Left lung (tissue), 10 donors: ENCODE measurements around the gene SERPINA4. TPM values are rescaled to one million over a fixed set of nuclear protein-coding genes. Genes with fewer than 3 reads are reported as not detected.

Experiments used
- ATAC-seq: fragments of 200-7000 bp; cut with Tn5 transposase; one replicate; pipeline ENCODE4 v1.9.1; 2020; ENCODE audit warnings: moderate library complexity
- DNase-seq, 4 donors: peaks; one replicate each; pipeline ENCODE4 v3.0.0-alpha.2; 2013 to 2020
- H3K27ac ChIP-seq, 2 donors: fragments of 200-600 bp; sonication (generic) in 1 of 2; one replicate each; pipeline versions ENCODE4 v1.5.0 to v1.8.0; 2020 to 2021
- H3K27me3 ChIP-seq, 2 donors: fragments of 200-600 bp; sonication (generic) in 1 of 2; one replicate each; pipeline versions ENCODE4 v1.5.0 to v1.8.0; 2020 to 2021
- H3K36me3 ChIP-seq, 2 donors: fragments of 200-600 bp; sonication (generic) in 1 of 2; one replicate each; pipeline versions ENCODE4 v1.5.0 to v1.8.0; 2020 to 2021
- H3K4me1 ChIP-seq, 2 donors: fragments of 200-600 bp; one replicate each; pipeline ENCODE4 v1.8.0; 2021
- H3K4me3 ChIP-seq, 2 donors: fragments of 200-600 bp; sonication (generic) in 1 of 2; one replicate each; pipeline versions ENCODE4 v1.5.0 to v1.8.0; 2020 to 2021; ENCODE audit warnings: mild to moderate bottlenecking in 1 of 2
- H3K9me3 ChIP-seq, 2 donors: fragments of 200-600 bp; sonication (generic) in 1 of 2; one replicate each; pipeline versions ENCODE4 v1.5.0 to v1.8.0; 2020 to 2021
- intact Hi-C, 2 donors: fragments of 100-400 bp; cut with DNase I; formaldehyde crosslinking; loops; one replicate each; pipeline versions ENCODE4 v1.11.2 to v1.14.2; 2022
- polyA plus RNA-seq, 6 donors: library from polyadenylated mRNA; unstranded; fragments of 120-200 nt; gene quantifications; one replicate each; pipeline ENCODE4 v1.2.1, GENCODE V29; 2013; ENCODE audit not compliant: insufficient read length in 6 of 6
- total RNA-seq, 2 donors: library from RNA; stranded (reverse); fragmentation: NEBNext Ultra II Directional; extraction: Animal tissue kit (Norgen Biotek cat#: 25700); gene quantifications; one replicate each; pipeline ENCODE4 v1.2.1, GENCODE V29; 2021
- TF ChIP-seq, protein P1 (sequence below), 2 donors: fragments of 200-600 bp; sonication (generic) in 1 of 2; IDR thresholded peaks; one replicate each; pipeline versions ENCODE4 v1.5.0 to v1.8.0; 2021; ENCODE audit warnings: antibody characterized with exemption in 2 of 2
- donor health status: DM: no; HTN: yes; CAD: no.
- donor health status: DM: no; HTN: no; CAD: no.

Gene SERPINA4
- total and polyA plus RNA-seq, 8 donors = 1.0 to 2.7 (median 1.3) TPM; not detected in 2

DNA sequence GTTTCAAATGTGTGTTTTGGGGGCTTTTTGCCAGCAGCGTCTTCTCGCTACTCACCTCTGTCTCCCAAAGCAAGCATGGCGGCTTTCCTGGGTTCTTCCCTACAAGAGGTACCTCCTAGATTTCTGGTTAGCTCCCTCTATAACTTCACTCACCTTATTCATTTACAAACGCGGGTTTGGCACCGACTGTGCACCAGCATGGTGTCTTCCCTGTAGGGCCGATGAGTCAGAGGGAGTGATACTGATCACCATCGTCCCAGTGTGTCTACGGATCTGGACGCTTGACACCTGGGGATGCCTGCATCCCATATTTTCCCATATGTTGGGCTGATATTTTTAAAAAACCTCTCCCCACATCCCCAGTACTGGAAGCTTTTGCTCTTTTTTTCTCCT lies 44.0 kb upstream of the SERPINA4 start:
- Histone ChIP-seq H3K36me3 (no peaks in the 10 kb centered on the region), H3K27ac (no peak overlapping the region), H3K9me3 (no peaks in the 10 kb centered on the region), H3K4me3 (no peak overlapping the region), H3K27me3 (peaks cover 0 to 8% of the 10 kb centered on the region in 2 donors), H3K4me1 (no peaks in the 10 kb centered on the region)
- no peak for ATAC-seq
- TF ChIP-seq, protein P1, sequence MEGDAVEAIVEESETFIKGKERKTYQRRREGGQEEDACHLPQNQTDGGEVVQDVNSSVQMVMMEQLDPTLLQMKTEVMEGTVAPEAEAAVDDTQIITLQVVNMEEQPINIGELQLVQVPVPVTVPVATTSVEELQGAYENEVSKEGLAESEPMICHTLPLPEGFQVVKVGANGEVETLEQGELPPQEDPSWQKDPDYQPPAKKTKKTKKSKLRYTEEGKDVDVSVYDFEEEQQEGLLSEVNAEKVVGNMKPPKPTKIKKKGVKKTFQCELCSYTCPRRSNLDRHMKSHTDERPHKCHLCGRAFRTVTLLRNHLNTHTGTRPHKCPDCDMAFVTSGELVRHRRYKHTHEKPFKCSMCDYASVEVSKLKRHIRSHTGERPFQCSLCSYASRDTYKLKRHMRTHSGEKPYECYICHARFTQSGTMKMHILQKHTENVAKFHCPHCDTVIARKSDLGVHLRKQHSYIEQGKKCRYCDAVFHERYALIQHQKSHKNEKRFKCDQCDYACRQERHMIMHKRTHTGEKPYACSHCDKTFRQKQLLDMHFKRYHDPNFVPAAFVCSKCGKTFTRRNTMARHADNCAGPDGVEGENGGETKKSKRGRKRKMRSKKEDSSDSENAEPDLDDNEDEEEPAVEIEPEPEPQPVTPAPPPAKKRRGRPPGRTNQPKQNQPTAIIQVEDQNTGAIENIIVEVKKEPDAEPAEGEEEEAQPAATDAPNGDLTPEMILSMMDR (IDR thresholded peaks at IDR 0.05) = no peak
- intact Hi-C loops = no loop called here
- no peak for DNase-seq

DNA sequence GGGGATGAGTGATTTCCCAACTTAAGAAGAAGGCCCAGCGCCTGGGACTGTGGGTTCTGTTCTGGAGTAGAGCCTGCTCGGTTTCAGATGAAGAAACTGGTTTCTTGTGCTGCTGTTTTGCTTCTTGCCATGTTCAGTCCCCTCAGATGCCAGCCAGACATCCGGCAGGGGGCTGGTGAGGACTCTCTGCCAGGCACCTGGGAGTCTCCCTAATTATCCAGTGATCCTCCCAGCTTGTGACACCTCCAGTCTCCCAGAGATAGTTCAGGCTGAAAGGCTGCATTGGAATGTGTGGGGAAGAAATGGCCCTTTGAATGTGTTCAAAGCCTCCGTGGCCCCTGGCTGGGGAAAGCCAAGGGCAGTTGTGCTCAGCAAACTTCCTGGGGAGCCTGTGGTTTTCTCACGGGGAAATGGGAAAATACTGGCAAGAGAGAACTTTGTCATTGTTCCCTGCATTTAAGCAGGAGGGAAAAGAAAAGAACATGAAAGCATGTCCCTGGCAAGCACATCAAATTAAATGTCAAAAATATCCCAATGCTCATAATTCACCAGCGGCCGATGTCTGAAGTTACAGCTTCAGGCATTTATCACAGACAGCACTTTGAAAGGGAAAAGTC lies 43.5 kb upstream of the SERPINA4 start:
- DNase-seq (no peak), ATAC-seq (no peak)
- TF ChIP-seq, protein P1 (IDR thresholded peaks at IDR 0.05) = no peak
- no peaks in the 10 kb centered on the region for H3K4me1 ChIP-seq
- intact Hi-C loops = no loop called here
- no peak overlapping the region for H3K27ac ChIP-seq
- H3K27me3 ChIP-seq = peaks cover 0 to 8% of the 10 kb centered on the region in 2 donors
- no peaks in the 10 kb centered on the region for H3K36me3 ChIP-seq
- H3K9me3 ChIP-seq = no peaks in the 10 kb centered on the region
- no peak overlapping the region for H3K4me3 ChIP-seq

DNA sequence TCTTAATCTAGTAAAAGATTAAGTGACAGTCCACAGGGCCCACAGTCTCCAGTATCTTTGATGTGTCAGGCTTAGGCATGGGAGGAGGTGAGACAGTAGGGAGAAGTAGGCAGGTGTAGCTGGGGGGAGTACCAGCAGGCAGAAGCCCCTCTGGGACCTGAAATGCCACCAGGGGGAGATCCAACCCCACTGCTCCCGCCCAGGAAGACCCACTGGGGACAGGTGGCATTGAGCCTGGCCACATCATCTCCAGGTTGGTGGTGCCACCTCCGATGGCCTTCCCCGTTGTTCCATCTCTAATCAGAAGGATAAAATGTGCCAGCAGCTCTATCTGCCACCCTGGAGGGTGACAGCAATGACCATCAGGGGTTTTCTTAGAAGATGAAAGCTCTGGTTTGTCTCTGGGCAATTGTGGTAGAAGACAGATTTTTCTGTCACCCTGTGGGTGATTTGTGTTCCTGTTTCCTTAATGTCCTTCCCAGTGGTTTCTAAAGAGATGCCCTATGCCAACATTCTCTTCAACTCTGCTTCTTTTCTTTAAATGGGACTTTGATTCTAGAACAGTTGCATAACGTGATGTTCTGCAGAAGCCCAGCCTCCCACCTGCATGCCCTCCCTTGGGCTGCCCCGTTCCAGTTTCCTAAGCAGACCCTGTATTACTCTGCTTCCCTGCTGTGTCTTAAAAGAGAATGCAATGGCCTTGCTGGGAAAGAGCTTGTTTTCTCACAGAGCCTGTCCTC lies 39.7 kb upstream of the SERPINA4 start:
- TF ChIP-seq, protein P1 (IDR thresholded peaks at IDR 0.05) = no peak
- Histone ChIP-seq H3K9me3 (no peaks in the 10 kb centered on the region), H3K27me3 (peaks cover 0 to 14% of the 10 kb centered on the region in 2 donors), H3K4me3 (no peak overlapping the region), H3K36me3 (no peaks in the 10 kb centered on the region), H3K27ac (no peak overlapping the region), H3K4me1 (no peaks in the 10 kb centered on the region)
- no peak for ATAC-seq
- intact Hi-C loops = no loop called here
- DNase-seq = no peak

DNA sequence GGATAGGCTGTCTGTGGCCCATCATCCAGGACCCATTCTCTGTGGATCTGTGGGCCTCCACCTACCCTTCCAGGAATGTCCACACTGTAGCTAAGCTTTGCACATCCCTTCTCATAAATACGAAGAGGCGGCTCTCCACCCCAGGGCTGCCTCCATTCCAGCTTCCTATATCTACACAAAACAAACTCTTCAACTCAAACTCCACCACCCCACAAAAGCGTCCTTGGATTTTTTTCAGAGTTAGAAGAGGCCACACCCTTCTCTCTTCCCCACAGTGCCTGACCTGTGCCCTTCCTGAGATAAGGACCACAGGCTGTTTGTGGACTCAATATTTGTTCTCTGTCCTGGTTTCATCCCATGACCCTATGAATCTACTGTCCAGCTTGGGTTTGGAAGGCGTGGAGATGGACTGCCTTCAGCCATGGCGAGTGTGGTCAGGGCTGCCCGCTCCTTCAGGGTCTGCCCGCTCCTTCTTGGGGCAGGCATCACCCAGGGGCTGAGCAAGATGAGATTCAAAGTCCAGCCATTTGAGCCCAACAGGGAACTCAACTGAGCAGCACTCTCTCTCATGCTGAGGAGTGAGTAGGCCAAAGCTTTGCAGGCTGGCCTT lies 39.0 kb upstream of the SERPINA4 start:
- Histone ChIP-seq H3K4me3 (no peak overlapping the region), H3K27me3 (peaks cover 0 to 10% of the 10 kb centered on the region in 2 donors), H3K36me3 (no peaks in the 10 kb centered on the region), H3K9me3 (no peaks in the 10 kb centered on the region), H3K4me1 (no peaks in the 10 kb centered on the region), H3K27ac (no peak overlapping the region)
- intact Hi-C loops = no loop called here
- no peak for DNase-seq
- no peak for ATAC-seq
- TF ChIP-seq, protein P1 (IDR thresholded peaks at IDR 0.05) = no peak

DNA sequence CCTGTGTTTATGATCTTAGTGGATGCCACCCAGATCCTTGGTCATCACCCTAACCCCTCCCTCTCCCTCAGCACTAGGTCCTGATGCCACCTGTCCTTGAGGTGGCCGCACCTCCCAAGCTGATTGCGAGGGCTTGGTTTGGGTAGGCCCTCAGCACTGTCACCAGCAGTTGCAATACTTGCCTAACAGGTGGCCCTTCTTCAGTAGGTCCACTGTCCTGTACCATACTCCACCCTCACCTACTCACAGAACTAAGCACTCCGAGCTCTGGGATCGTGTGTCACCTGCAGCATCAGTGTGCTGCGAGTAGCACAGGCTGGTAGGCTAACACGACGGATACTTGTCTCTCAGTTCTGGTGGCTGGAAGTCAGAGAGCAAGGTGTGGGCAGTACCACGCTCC lies 38.0 kb upstream of the SERPINA4 start:
- Histone ChIP-seq H3K36me3 (no peaks in the 10 kb centered on the region), H3K4me3 (no peak overlapping the region), H3K27ac (no peak overlapping the region), H3K9me3 (no peaks in the 10 kb centered on the region), H3K27me3 (peaks cover 0 to 6% of the 10 kb centered on the region in 2 donors), H3K4me1 (no peaks in the 10 kb centered on the region)
- TF ChIP-seq, protein P1 (IDR thresholded peaks at IDR 0.05) = no peak
- no peak for ATAC-seq
- no peak for DNase-seq
- intact Hi-C loops = no loop called here
